ENCODE results near the gene TGFBR3. TPM values are rescaled to one million over a fixed set of nuclear protein-coding genes. Genes with fewer than 3 reads are reported as not detected.

The TGFBR3 gene
- total RNA-seq, 1 donor from 2014 or later: 51.7 TPM

DNA sequence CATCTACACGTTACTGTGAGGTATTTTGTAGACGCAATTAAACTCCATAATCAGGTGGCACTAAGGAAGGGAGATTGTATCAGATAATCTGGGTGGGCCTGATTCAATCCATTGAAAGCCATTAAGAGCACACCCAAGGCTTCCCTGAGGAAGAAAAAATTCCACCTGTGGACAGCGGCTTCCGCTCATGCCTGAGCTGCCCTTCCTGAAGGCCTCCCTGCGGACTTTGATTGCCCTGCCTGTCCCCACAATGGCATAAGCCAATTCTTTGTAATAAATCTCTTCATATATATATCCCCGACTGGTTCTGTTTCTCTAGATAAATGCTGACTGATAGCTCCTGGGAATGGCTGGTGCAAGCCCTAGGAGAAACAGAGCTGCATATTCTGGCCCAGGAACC is 138.3 kb downstream of the TGFBR3 start:
- Histone ChIP-seq H3K4me3 (no peak overlapping the region), H3K27me3 (ENCODE audit: low read depth) (no peaks in the 10 kb centered on the region), H3K9me3 (no peaks in the 10 kb centered on the region), H3K4me1 (peaks cover 66% of the 10 kb centered on the region), H3K27ac (no peak overlapping the region), H3K36me3 (no peaks in the 10 kb centered on the region)
- DNase-seq (no peak), ATAC-seq (no peak)
- intact Hi-C loops (cut with DNase I): no loop called here
- TF ChIP-seq, protein P1, sequence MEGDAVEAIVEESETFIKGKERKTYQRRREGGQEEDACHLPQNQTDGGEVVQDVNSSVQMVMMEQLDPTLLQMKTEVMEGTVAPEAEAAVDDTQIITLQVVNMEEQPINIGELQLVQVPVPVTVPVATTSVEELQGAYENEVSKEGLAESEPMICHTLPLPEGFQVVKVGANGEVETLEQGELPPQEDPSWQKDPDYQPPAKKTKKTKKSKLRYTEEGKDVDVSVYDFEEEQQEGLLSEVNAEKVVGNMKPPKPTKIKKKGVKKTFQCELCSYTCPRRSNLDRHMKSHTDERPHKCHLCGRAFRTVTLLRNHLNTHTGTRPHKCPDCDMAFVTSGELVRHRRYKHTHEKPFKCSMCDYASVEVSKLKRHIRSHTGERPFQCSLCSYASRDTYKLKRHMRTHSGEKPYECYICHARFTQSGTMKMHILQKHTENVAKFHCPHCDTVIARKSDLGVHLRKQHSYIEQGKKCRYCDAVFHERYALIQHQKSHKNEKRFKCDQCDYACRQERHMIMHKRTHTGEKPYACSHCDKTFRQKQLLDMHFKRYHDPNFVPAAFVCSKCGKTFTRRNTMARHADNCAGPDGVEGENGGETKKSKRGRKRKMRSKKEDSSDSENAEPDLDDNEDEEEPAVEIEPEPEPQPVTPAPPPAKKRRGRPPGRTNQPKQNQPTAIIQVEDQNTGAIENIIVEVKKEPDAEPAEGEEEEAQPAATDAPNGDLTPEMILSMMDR (IDR thresholded peaks at IDR 0.05): no peak

DNA sequence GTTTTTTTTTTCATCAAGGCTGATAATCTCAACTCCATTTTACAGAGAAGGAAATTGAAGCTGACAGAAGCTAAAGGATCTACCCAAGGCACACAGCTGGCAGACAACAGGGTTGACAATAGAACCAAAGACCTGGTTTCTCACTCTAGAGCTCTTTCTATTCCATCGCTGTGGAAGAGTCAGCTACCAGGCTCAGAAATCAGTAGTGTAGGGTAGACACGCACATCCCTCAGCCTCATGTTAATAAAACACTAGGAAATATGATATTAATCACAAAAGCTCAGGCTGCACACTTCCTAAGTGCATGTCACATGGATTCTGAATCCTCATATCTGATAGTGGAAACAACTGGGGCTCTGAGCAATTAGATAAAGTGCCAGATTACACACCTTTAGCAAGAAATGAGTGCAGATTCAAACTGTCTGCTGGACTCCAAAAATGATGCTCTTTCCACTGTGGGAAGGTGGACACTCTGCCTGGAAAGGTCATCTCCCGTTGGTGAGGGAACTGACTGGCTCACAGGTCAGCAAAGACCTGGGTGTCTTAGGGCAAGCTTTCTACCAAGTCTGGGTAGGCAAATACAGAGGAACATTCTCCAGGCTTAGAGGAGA is 139.1 kb downstream of the TGFBR3 start:
- no peak for DNase-seq
- Histone ChIP-seq H3K27me3 (ENCODE audit: low read depth) (no peaks in the 10 kb centered on the region), H3K9me3 (no peaks in the 10 kb centered on the region), H3K27ac (peak overlapping the region; percentile 37), H3K4me1 (peaks cover 68% of the 10 kb centered on the region), H3K36me3 (no peaks in the 10 kb centered on the region), H3K4me3 (no peak overlapping the region)
- TF ChIP-seq, protein P1 (IDR thresholded peaks at IDR 0.05): no peak
- ATAC-seq: no peak
- intact Hi-C loops (cut with DNase I): no loop called here

DNA sequence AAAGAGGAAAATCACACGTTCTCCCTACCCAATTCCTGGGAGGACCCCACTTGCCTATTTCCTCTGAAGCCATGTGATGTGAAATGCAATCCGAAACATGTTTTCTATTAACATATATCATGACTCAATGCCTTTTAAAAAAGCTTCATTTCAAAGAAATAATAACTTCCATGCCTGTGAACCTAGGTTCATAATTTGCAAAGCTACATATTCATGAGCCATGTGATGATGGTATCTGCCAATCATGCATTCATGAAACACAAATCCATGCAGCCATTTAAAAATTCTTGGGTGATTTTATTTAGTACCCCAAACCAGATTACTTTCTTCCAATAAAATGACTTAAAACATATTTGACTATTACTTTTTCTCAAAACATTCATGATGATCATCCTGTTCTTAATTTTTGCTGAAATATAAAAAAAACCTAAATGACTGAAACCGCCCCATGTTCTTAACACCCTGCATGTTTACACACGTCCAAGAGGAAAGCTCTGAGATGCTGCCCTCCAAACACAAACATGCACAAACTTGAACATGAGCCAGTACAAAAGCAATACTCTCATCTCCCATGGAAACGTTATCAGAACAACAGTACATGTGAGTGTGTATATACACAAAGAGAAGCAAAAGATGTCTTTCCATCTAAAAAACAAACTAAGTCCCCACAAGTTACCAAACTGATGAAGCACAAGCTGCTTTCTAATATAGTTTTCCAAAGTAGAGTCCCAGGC is 140.1 kb downstream of the TGFBR3 start:
- DNase-seq: no peak
- peaks cover 59% of the 10 kb centered on the region for H3K4me1 ChIP-seq

DNA sequence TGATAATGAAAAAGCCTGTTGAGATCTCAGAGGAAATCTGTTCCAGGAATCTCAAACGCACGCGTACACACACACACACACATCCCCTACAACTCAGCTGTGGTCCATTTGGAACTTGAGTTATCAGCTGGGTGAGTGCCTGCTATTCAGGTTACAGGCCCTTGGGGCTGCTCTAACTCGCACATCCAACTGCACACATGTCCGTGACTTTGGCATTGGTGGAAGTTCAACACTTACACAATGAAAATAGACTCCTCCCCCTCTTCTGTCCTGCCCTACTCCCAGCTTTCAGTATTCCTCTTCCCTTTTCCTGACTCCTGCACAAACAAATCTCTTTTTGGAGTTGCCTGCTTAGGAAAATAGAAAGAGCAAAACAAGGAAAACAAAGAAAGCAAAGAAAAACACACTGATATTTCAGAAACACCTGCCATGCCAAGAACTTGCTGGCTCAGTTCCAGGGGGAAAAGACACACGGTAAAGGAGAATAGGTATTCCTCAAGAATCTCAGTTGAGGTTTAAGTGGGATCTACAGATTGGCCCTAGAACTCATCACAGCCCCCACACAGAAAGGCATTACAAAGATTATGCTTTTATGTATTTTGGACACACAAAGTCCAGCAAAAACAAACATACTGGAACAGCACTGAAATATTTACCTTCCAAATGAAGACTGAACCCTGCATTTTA is 140.9 kb downstream of the TGFBR3 start:
- DNase-seq: no peak
- H3K27ac ChIP-seq: peak overlapping the region; percentile 42
- no peak overlapping the region for H3K4me3 ChIP-seq
- peak; percentile 53 to 70 for ATAC-seq
- H3K4me1 ChIP-seq: peaks cover 52% of the 10 kb centered on the region
- TF ChIP-seq, protein P1 (IDR thresholded peaks at IDR 0.05): peak; percentile 35
- intact Hi-C loops (cut with DNase I): no loop called here
- H3K27me3 ChIP-seq (ENCODE audit: low read depth): no peaks in the 10 kb centered on the region
- H3K9me3 ChIP-seq: no peaks in the 10 kb centered on the region
- no peaks in the 10 kb centered on the region for H3K36me3 ChIP-seq

More for the DNA sequence above, 140.1 kb downstream of the TGFBR3 start:
- Histone ChIP-seq H3K36me3 (no peaks in the 10 kb centered on the region), H3K27me3 (ENCODE audit: low read depth) (no peaks in the 10 kb centered on the region), H3K9me3 (no peaks in the 10 kb centered on the region), H3K4me3 (no peak overlapping the region), H3K27ac (peak overlapping the region; percentile 42)
- intact Hi-C loops (cut with DNase I): no loop called here
- peak; percentile 42 to 59 for ATAC-seq
- TF ChIP-seq, protein P1 (IDR thresholded peaks at IDR 0.05): no peak

DNA sequence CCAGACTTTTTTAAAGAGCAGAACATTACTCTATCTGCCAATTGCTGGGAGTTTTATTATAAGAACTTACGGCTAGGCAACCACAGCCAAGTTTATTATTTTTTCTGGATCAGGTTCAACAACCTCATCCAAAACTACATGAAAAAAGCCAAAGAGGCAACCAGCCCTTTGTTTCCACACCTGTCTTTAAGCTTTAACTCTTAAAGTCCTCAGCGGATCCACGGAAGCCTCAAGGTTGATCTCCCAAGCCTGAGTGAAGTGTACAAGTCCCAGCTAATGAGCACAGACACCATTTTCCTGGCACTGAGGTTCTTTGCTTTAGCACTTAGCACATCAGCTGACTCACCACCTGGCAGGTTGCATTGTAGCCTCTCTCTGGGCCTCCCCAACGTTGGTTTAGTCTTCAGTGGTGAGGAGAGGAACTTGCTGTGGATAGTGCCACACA is 143.1 kb downstream of the TGFBR3 start:
- Histone ChIP-seq H3K4me1 (peaks cover 47% of the 10 kb centered on the region), H3K36me3 (peaks cover 8% of the 10 kb centered on the region), H3K27me3 (ENCODE audit: low read depth) (no peaks in the 10 kb centered on the region), H3K27ac (no peak overlapping the region), H3K9me3 (no peaks in the 10 kb centered on the region), H3K4me3 (no peak overlapping the region)
- peak in 1 of 2 donors; percentile 51 for ATAC-seq
- DNase-seq: no peak
- intact Hi-C loops (cut with DNase I): no loop called here
- TF ChIP-seq, protein P1 (IDR thresholded peaks at IDR 0.05): no peak
